Uterus (tissue), 4 donors: ENCODE data around the gene NEURL1. TPM values are rescaled to one million over a fixed set of nuclear protein-coding genes. Genes with fewer than 3 reads are reported as not detected.
A peak's percentile ranks its signal among the peaks of the same experiment; 100 is the strongest.

Experiments
- DNase-seq, 2 donors: peaks; one replicate each; pipeline ENCODE4 v3.0.0-alpha.2; 2019 to 2020
- H3K27ac ChIP-seq, 2 donors: fragments of 200-600 bp; sonication (generic); 1 replicate in 1 of 2; 2 replicates in 1 of 2; pipeline ENCODE4 v1.5.1; 2016 to 2018
- H3K27me3 ChIP-seq, 2 donors: fragments of 200-600 bp; sonication (generic); one replicate each; pipeline ENCODE4 v1.5.1; 2018 to 2019; ENCODE audit warnings: control low read depth in 1 of 2
- H3K36me3 ChIP-seq, 2 donors: fragments of 200-600 bp; sonication (generic); one replicate each; pipeline ENCODE4 v1.5.1; 2019; ENCODE audit warnings: control low read depth in 1 of 2
- H3K4me1 ChIP-seq, 2 donors: fragments of 200-600 bp; sonication (generic); one replicate each; pipeline ENCODE4 v1.5.1; 2018 to 2019; ENCODE audit warnings: control low read depth in 1 of 2
- H3K4me3 ChIP-seq, 2 donors: fragments of 200-600 bp; sonication (generic); 1 replicate in 1 of 2; 2 replicates in 1 of 2; pipeline ENCODE4 v1.5.1; 2018 to 2019; ENCODE audit warnings: mild to moderate bottlenecking in 1 of 2
- H3K9me3 ChIP-seq, 2 donors: fragments of 200-600 bp; sonication (generic); one replicate each; pipeline ENCODE4 v1.5.1; 2019; ENCODE audit warnings: control low read depth in 1 of 2
- POLR2A ChIP-seq, 2 donors: fragments of 450-650 bp; IDR thresholded peaks; one replicate each; pipeline ENCODE4 v1.6.1; 2016; ENCODE audit warnings: antibody characterized with exemption in 2 of 2, mild to moderate bottlenecking in 1 of 2, moderate library complexity in 1 of 2
- intact Hi-C: fragments of 100-400 bp; cut with DNase I; formaldehyde crosslinking; loops from one replicate; pipeline ENCODE4 v1.15.1; 2023; ENCODE audit warnings: low total_unique reads
- total RNA-seq, 4 donors: library from RNA; depleted of rRNA in 3 of 4; stranded (reverse); fragments of >200 nt in 3 of 4; gene quantifications; one replicate each; pipeline versions ENCODE4 v1.1.0 to v1.2.4, GENCODE V29; 2014 to 2023
- TF ChIP-seq, protein P1 (sequence below), 4 experiments: fragments of 200-600 bp in 2 of 4; fragments of 450-650 bp in 2 of 4; sonication (generic) in 2 of 4; IDR thresholded peaks; one replicate each; pipeline ENCODE4 v1.5.1; 2016 to 2019; ENCODE audit warnings: antibody characterized with exemption in 4 of 4, mild to moderate bottlenecking in 2 of 4, moderate library complexity in 1 of 4
- donor health status: DM: yes; HTN: yes; CAD: no.

The NEURL1 gene
- total RNA-seq, 4 donors from 2014 or later: 3.8 to 46.1 (median 14.1) TPM

DNA sequence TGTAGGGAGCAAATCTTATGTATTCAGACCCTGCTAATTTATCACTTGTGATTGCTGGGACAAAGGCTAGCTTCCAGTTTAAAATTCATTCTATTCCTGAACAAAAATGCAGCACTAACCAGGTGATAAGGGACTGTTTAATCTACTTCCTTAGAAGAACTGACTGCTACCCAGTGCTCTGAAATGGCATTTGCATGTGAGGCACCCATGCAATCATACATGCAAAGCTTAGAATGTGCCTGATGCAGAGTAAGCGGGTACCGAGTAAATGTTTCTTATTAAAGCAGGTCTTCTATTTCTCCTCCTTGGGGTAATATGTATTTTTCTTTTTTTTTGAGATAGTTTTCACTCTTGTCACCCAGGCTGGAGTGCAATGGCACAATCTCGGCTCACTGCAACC lies 54.5 kb downstream of the NEURL1 start:
- no peaks in the 10 kb centered on the region for H3K27me3 ChIP-seq
- H3K9me3 ChIP-seq: no peaks in the 10 kb centered on the region
- H3K27ac ChIP-seq: peak overlapping the region; percentile 73 to 84
- peaks cover 6 to 15% of the 10 kb centered on the region in 2 donors for H3K4me1 ChIP-seq
- no peaks in the 10 kb centered on the region for H3K36me3 ChIP-seq
- peak in 1 of 2 donors; percentile 2 for DNase-seq
- no peak overlapping the region for H3K4me3 ChIP-seq
- TF ChIP-seq POLR2A (IDR thresholded peaks at IDR 0.05): no peak
- TF ChIP-seq, protein P1, sequence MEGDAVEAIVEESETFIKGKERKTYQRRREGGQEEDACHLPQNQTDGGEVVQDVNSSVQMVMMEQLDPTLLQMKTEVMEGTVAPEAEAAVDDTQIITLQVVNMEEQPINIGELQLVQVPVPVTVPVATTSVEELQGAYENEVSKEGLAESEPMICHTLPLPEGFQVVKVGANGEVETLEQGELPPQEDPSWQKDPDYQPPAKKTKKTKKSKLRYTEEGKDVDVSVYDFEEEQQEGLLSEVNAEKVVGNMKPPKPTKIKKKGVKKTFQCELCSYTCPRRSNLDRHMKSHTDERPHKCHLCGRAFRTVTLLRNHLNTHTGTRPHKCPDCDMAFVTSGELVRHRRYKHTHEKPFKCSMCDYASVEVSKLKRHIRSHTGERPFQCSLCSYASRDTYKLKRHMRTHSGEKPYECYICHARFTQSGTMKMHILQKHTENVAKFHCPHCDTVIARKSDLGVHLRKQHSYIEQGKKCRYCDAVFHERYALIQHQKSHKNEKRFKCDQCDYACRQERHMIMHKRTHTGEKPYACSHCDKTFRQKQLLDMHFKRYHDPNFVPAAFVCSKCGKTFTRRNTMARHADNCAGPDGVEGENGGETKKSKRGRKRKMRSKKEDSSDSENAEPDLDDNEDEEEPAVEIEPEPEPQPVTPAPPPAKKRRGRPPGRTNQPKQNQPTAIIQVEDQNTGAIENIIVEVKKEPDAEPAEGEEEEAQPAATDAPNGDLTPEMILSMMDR (IDR thresholded peaks at IDR 0.05): no peak
- intact Hi-C loops: no loop called here

DNA sequence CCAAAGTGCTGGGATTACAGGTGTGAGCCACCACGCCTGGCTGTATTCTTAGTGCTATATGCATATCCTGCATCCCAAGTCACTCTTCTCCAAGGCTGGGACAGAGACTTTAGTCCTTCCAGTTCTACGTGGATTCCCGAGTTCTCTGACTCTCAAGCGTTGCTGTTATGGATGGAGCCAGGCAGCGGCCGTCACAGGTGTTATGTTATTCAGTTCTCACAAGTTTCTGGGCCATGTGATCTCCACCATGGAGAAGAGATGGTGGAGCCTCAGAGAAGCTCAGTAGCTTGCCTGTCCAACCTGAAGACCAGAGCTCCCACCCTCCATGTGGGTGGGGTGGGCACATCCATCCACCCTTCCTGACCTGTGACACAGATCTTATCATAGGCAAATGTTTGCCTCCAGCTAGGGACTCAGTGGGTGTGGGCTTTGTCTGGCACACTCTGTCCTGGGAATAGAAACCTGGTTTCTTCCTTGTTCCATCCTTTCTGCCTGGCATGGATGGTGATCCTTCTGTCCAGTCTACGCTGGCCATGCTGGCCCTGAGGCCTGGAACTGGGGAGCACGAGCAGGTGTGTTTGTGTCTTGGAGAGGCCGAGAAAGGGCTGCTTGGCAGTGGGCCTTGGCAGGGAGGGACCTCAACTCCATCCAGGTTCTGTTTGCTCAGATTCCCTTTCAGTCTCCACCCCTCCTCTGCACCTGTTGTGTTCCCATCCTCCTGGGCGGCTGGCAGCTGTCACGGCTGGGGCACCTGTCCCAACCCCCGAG lies 55.3 kb downstream of the NEURL1 start:
- H3K27ac ChIP-seq: peak overlapping the region; percentile 24 to 73
- H3K9me3 ChIP-seq: no peaks in the 10 kb centered on the region
- H3K4me1 ChIP-seq: peaks cover 6 to 10% of the 10 kb centered on the region in 2 donors
- intact Hi-C loops: no loop called here
- peak in 1 of 2 donors; percentile 11 for DNase-seq
- H3K36me3 ChIP-seq: no peaks in the 10 kb centered on the region
- no peak for TF ChIP-seq POLR2A (IDR thresholded peaks at IDR 0.05)
- TF ChIP-seq, protein P1 (IDR thresholded peaks at IDR 0.05): no peak
- H3K4me3 ChIP-seq: no peak overlapping the region
- H3K27me3 ChIP-seq: no peaks in the 10 kb centered on the region

DNA sequence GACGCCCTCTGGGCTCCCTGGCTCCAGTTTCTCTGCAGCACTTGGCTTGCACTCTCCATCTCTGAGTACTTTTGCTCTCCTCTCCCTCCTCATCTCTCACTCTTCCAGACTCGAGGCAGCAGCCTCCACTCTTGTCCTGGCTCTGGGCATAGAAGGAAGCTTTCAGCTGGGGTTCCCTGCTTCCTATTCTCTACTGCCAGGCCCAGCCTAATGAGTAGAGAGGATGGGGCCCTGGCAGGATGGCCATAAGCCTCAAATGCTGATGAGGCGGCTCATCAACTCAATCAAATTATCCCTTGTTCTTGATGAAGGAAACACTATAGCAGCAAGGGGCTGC lies 55.8 kb downstream of the NEURL1 start:
- DNase-seq: no peak
- Histone ChIP-seq H3K4me1 (peaks cover 6 to 8% of the 10 kb centered on the region in 2 donors), H3K27ac (peak overlapping the region in 1 of 2 donors; percentile 24), H3K27me3 (no peaks in the 10 kb centered on the region), H3K36me3 (no peaks in the 10 kb centered on the region), H3K4me3 (no peak overlapping the region), H3K9me3 (no peaks in the 10 kb centered on the region)
- no peak for TF ChIP-seq POLR2A (IDR thresholded peaks at IDR 0.05)
- TF ChIP-seq, protein P1 (IDR thresholded peaks at IDR 0.05): no peak
- intact Hi-C loops: no loop called here

DNA sequence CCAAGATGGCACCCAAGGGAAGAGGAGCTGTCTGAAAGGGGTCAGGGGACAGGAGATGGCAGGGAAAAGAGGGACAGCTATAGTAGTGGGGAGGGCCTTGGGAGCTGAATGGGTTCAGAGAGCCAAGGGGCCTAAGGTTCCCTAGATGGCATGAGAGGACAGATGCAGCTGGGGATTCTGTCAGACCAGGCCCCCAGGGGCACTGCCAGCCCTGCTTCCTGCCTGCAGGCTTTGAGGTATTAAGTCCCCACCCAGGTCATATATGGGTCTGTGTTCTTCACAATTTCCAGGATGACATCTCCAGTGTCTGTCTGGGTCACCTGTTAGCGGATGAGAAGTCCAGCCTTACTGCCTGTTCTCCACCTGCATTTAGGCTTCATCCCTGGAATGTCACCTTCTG lies 56.7 kb downstream of the NEURL1 start:
- peak overlapping the region in 1 of 2 donors; percentile 24 for H3K27ac ChIP-seq
- intact Hi-C loops: no loop called here
- H3K9me3 ChIP-seq: no peaks in the 10 kb centered on the region
- TF ChIP-seq, protein P1 (IDR thresholded peaks at IDR 0.05): no peak
- no peak for TF ChIP-seq POLR2A (IDR thresholded peaks at IDR 0.05)
- peaks cover 6 to 18% of the 10 kb centered on the region in 2 donors for H3K4me1 ChIP-seq
- no peaks in the 10 kb centered on the region for H3K27me3 ChIP-seq
- DNase-seq: peak in 1 of 2 donors; percentile 9
- no peak overlapping the region for H3K4me3 ChIP-seq
- H3K36me3 ChIP-seq: no peaks in the 10 kb centered on the region
